ENCODE data around the gene PMEPA1.

The PMEPA1 gene

GRCh38 chr20:57598491-57598890 lies 111.3 kb downstream of the PMEPA1 start:
- DNase-seq, result no peak

Data from NCI-H1694 treated with DMSO at 0.1 percent for 48 hours (cell line).